ENCODE results near the gene ZNRD2. TPM values are rescaled to one million over a fixed set of nuclear protein-coding genes. Genes with fewer than 3 reads are reported as not detected.

The ZNRD2 gene
- total and polyA plus RNA-seq, 12 donors = 9.4 to 135 (median 56.0) TPM

DNA sequence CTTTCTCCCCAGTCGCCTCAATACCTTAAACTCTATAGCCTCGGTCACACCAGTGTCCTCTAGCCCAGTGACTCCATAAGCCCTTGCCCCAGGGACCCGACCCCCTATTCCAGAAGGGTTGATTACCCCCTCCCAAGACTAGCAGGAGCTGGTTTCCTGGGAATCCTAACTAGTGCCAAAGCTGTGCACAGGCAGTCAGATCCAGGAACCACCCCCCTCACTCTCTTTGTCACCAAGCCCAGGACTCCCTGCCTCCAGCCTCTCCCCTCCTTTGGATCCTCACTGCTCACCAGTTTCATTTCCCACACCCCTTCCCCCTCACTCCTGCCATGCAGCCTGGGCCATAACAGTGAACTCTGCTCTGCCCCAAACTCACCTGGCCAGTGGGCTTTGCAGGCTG lies 21.9 kb upstream of the ZNRD2 start:
- Histone ChIP-seq H3K27ac (no peak overlapping the region), H3K27me3 (no peaks in the 10 kb centered on the region)
- intact Hi-C loops (cut with DNase I) = no loop called here

DNA sequence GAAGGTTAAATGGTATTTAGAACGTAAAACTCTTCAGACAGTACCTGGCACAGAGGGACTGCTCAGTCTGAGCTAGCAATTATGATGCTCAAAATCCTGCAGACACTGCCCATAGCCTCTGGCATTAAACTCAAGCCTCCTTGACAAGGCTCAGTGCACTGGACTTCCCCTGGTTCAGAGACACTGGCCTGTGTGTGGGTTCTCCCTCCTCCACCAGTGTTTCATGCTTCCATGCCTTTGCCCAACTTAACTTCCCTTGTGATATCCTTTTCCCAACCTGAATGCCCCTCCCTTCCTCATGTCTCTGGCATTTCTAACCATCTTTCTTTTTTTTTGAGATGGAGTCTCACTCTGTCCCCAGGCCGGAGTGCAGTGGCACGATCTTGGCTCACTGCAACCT lies 21.2 kb upstream of the ZNRD2 start:
- Histone ChIP-seq H3K9me3 (replicated peaks in 1 of 3) (no peaks in the 10 kb centered on the region), H3K36me3 (replicated peaks in 1 of 2) (peaks cover 0 to 59% of the 10 kb centered on the region in 2 donors), H3K27ac (no peak overlapping the region), H3K27me3 (no peaks in the 10 kb centered on the region), H3K4me3 (no peak overlapping the region), H3K4me1 (replicated peaks in 1 of 2) (no peaks in the 10 kb centered on the region)
- WGBS, 4 donors = 86 to 100% (median 97%) methylated on average over 3 of the region's 3 CpGs
- DNase-seq = no peak
- intact Hi-C loops (cut with DNase I) = no loop called here
- no peak for TF ChIP-seq POLR2A (IDR thresholded peaks at IDR 0.05)
- TF ChIP-seq, protein P1, sequence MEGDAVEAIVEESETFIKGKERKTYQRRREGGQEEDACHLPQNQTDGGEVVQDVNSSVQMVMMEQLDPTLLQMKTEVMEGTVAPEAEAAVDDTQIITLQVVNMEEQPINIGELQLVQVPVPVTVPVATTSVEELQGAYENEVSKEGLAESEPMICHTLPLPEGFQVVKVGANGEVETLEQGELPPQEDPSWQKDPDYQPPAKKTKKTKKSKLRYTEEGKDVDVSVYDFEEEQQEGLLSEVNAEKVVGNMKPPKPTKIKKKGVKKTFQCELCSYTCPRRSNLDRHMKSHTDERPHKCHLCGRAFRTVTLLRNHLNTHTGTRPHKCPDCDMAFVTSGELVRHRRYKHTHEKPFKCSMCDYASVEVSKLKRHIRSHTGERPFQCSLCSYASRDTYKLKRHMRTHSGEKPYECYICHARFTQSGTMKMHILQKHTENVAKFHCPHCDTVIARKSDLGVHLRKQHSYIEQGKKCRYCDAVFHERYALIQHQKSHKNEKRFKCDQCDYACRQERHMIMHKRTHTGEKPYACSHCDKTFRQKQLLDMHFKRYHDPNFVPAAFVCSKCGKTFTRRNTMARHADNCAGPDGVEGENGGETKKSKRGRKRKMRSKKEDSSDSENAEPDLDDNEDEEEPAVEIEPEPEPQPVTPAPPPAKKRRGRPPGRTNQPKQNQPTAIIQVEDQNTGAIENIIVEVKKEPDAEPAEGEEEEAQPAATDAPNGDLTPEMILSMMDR (IDR thresholded peaks at IDR 0.05) = no peak

More for the DNA sequence above, 21.9 kb upstream of the ZNRD2 start:
- H3K36me3 ChIP-seq (replicated peaks in 1 of 2) = peaks cover 0 to 52% of the 10 kb centered on the region in 2 donors
- H3K9me3 ChIP-seq (replicated peaks in 1 of 3) = no peaks in the 10 kb centered on the region
- H3K4me3 ChIP-seq = no peak overlapping the region
- TF ChIP-seq, protein P1 (IDR thresholded peaks at IDR 0.05) = no peak
- TF ChIP-seq POLR2A (IDR thresholded peaks at IDR 0.05) = no peak
- H3K4me1 ChIP-seq (replicated peaks in 1 of 2) = no peaks in the 10 kb centered on the region
- no peak for DNase-seq
- 84 to 93% (median 89%) methylated on average over 3 of the region's 3 CpGs for WGBS, 4 donors

DNA sequence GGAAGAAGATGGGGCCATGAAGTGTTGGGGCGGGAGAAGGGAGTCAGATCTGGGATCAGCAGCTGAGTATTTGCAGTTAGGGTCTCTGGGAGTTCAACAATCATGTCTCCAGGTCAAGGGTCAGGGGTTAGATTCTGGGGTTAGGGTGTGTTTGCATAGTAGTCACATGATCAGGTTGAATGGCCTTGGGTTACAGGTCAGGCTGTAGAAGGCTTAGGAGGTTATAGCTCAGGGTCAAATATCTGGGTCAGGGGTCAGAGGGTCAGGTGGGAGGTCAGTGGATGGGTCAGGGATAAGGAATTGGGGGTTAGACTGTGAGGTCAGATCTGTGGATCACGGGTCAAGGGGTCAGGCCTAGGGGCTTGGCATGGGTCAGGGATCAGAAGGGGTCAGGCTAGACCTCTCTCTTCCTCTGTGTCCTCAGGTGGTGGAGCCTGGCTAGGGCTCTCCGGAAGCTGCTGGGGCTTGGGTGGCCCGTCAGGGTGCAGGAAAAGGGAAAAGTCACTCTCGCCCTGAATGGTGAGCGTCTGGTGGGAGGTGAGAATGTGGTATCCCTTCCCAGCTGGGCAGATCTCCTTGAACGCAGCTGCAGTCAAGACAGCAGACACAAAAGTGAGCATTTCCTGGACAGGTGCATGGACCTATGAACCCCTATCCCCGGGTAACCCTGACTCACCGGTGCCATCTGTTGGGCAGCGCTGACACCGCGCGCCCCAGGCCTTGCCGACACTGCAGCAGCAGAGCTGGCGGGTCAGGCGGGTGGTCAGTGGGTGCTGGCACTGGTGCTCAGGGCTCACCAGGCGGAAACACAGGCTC lies 18.5 kb upstream of the ZNRD2 start:
- DNase-seq = peak in 2 of 7 donors; percentile 73 to 81
- peaks cover 17 to 25% of the 10 kb centered on the region in 2 donors for H3K4me1 ChIP-seq (replicated peaks in 1 of 2)
- no peaks in the 10 kb centered on the region for H3K27me3 ChIP-seq
- H3K4me3 ChIP-seq = no peak overlapping the region
- H3K36me3 ChIP-seq (replicated peaks in 1 of 2) = peaks cover 0 to 59% of the 10 kb centered on the region in 2 donors
- no peak overlapping the region for H3K27ac ChIP-seq
- 72 to 81% (median 74%) methylated on average over 7 to 17 of the region's 17 CpGs for WGBS, 4 donors
- TF ChIP-seq, protein P1 (IDR thresholded peaks at IDR 0.05) = peak in 3 of 6 experiments; percentile 22 to 29 (median 26)
- TF ChIP-seq POLR2A (IDR thresholded peaks at IDR 0.05) = no peak
- intact Hi-C loops (cut with DNase I) = no loop called here
- H3K9me3 ChIP-seq (replicated peaks in 1 of 3) = no peaks in the 10 kb centered on the region

DNA sequence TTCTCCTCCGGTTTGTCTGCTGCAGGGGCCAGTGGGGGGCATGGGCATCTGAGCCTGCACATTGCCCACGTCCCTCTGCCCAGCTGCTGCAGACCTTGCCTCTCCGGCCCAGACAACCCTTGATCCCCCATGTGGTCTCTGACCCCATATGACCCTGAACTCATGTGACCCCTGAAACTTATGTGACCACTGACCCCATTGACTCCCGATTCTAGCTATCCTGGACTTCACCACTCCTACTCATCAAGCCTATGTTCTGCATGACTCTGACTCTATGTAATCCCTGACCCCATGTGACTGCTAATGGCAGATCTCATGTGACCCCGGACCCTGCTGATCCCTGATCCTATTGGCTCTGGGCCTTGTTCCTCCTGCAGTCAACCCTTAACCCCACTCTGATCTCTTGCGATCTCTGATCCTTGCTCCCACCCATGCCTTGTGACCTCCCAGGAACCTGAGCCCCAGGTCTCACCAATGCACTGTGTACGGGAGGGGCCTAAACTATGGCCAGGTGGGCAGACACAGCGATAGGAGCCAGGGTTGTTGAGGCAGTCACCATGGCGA lies 17.8 kb upstream of the ZNRD2 start:
- intact Hi-C loops (cut with DNase I) = no loop called here
- Histone ChIP-seq H3K4me3 (no peak overlapping the region), H3K9me3 (replicated peaks in 1 of 3) (no peaks in the 10 kb centered on the region), H3K36me3 (replicated peaks in 1 of 2) (peaks cover 0 to 55% of the 10 kb centered on the region in 2 donors), H3K27ac (no peak overlapping the region), H3K27me3 (no peaks in the 10 kb centered on the region), H3K4me1 (replicated peaks in 1 of 2) (peaks cover 24 to 32% of the 10 kb centered on the region in 2 donors)
- no peak for TF ChIP-seq POLR2A (IDR thresholded peaks at IDR 0.05)
- TF ChIP-seq, protein P1 (IDR thresholded peaks at IDR 0.05) = no peak
- WGBS, 4 donors = 87 to 92% (median 87%) methylated on average over 7 to 9 of the region's 9 CpGs
- DNase-seq = no peak
